H1 (cell line): Measurements from ENCODE around the gene TSEN34. TPM values are rescaled to one million over a fixed set of nuclear protein-coding genes. Genes with fewer than 3 reads are reported as not detected.
A peak's percentile ranks its signal among the peaks of the same experiment; 100 is the strongest.

Source experiments
- CREB1 ChIP-seq: IDR thresholded peaks from 2 replicates; pipeline ENCODE4 v1.6.1; 2012; ENCODE audit warnings: inconsistent platforms
- EGR1 ChIP-seq: IDR thresholded peaks from 2 replicates; pipeline ENCODE4 v1.6.1; 2011; ENCODE audit warnings: low read depth, low read length, borderline replicate concordance
- EP300 ChIP-seq, 2 experiments: IDR thresholded peaks; 1 replicate in 1 of 2; 2 replicates in 1 of 2; pipeline ENCODE4 v1.6.1; 2011 to 2012; ENCODE audit warnings: low read depth in 2 of 2, low read length in 2 of 2, mild to moderate bottlenecking in 2 of 2, borderline replicate concordance in 1 of 2, inconsistent platforms in 1 of 2, moderate library complexity in 1 of 2
- FOSL1 ChIP-seq: IDR thresholded peaks from 2 replicates; pipeline ENCODE4 v1.6.1; 2011; ENCODE audit warnings: mild to moderate bottlenecking, low read depth, low read length, moderate library complexity; ENCODE audit not compliant: insufficient read depth
- JUN ChIP-seq: IDR thresholded peaks from 2 replicates; pipeline ENCODE4 v1.6.1; 2011; ENCODE audit warnings: low read depth, mild to moderate bottlenecking, improper control_type of control experiment, low read length
- KDM4A ChIP-seq: IDR thresholded peaks from one replicate; pipeline ENCODE4 v1.7.1; 2012; ENCODE audit warnings: low read depth, mild to moderate bottlenecking, moderate library complexity, low read length, inconsistent platforms; ENCODE audit not compliant: severe bottlenecking
- KDM5A ChIP-seq: fragments of 200-600 bp; IDR thresholded peaks from 2 replicates; pipeline ENCODE4 v1.7.1; 2012; ENCODE audit warnings: mild to moderate bottlenecking, low read length, inconsistent platforms, mixed read lengths
- MAFK ChIP-seq: IDR thresholded peaks from 2 replicates; pipeline ENCODE4 v1.6.1; 2012; ENCODE audit warnings: low read depth, mild to moderate bottlenecking, improper control_type of control experiment, low read length
- NRF1 ChIP-seq: IDR thresholded peaks from 2 replicates; pipeline ENCODE4 v1.6.1; 2011; ENCODE audit warnings: mild to moderate bottlenecking, low read depth, low read length, improper control_type of control experiment
- POLR2AphosphoS5 ChIP-seq: IDR thresholded peaks from 2 replicates; pipeline ENCODE4 v1.6.1; 2011; ENCODE audit warnings: low read depth, low read length
- RAD21 ChIP-seq, 2 experiments: IDR thresholded peaks in 1 of 2; conservative IDR thresholded peaks in 1 of 2; 2 replicates each; pipeline ENCODE4 v1.6.1; 2011; ENCODE audit warnings: low read depth in 2 of 2, low read length in 2 of 2, improper control_type of control experiment in 1 of 2, inconsistent platforms in 1 of 2, mild to moderate bottlenecking in 1 of 2, moderate library complexity in 1 of 2
- RBBP5 ChIP-seq: IDR thresholded peaks from 2 replicates; pipeline ENCODE4 v1.7.1; 2012; ENCODE audit warnings: low read depth, mild to moderate bottlenecking, inconsistent platforms, low read length, moderate library complexity, borderline replicate concordance
- RNF2 ChIP-seq: fragments of 200-900, 300-1000 bp; sonication (generic); IDR thresholded peaks from 2 replicates; pipeline ENCODE4 v1.7.1; 2016; ENCODE audit warnings: borderline replicate concordance, low read depth, mild to moderate bottlenecking, antibody characterized with exemption, low read length; ENCODE audit not compliant: poor library complexity, severe bottlenecking; ENCODE audit errors: missing control alignments
- SP1 ChIP-seq: IDR thresholded peaks from 2 replicates; pipeline ENCODE4 v1.6.1; 2011; ENCODE audit warnings: low read depth, low read length
- SRF ChIP-seq: IDR thresholded peaks from 2 replicates; pipeline ENCODE4 v1.6.1; 2011; ENCODE audit warnings: mild to moderate bottlenecking, low read depth, low read length, moderate library complexity
- TAF1 ChIP-seq: IDR thresholded peaks from 2 replicates; pipeline ENCODE4 v1.6.1; 2011; ENCODE audit warnings: mild to moderate bottlenecking, low read depth, low read length
- polyA plus RNA-seq, 7 experiments: library from polyadenylated mRNA; depleted of rRNA in 3 of 7; stranded (reverse) in 5 of 7; unstranded in 2 of 7; fragments of >200 nt in 5 of 7; fragments of 200-250 nt in 2 of 7; gene quantifications; 1 replicate in 5 of 7; 2 replicates in 1 of 7; 4 replicates in 1 of 7; pipeline versions ENCODE4 v1.2.1 to v1.2.3, GENCODE V29; 2011 to 2013; ENCODE audit warnings: missing spikeins in 2 of 7, mixed read lengths in 2 of 7
- total RNA-seq: library from RNA; stranded (reverse); fragmentation: NEBNext Ultra II Directional; extraction: Animal tissue kit (Norgen Biotek cat#: 25700); gene quantifications from 2 replicates; pipeline ENCODE4 v1.2.1, GENCODE V29; 2021
- TF ChIP-seq, protein P1 (sequence below), 3 experiments: IDR thresholded peaks; 1 replicate in 2 of 3; 2 replicates in 1 of 3; pipeline versions ENCODE4 v1.5.1 to v1.6.1; 2011; ENCODE audit warnings: low read length in 3 of 3, mild to moderate bottlenecking in 3 of 3, inconsistent platforms in 2 of 3, low read depth in 1 of 3, moderate library complexity in 1 of 3; ENCODE audit not compliant: insufficient read depth in 1 of 3; ENCODE audit errors: control extremely low read depth in 1 of 3
- TF ChIP-seq, protein P2 (sequence below): IDR thresholded peaks from 2 replicates; pipeline ENCODE4 v1.6.1; 2012; ENCODE audit warnings: inconsistent platforms
- TF ChIP-seq, protein P3 (sequence below): IDR thresholded peaks from 2 replicates; pipeline ENCODE4 v1.6.1; 2012; ENCODE audit warnings: inconsistent platforms

TSEN34 gene
- total and polyA plus RNA-seq, 2 of the 8 experiments (the other 6 are each of a cell fraction or from before 2014, with no cell fraction given), result 22.5 to 52.3 TPM

DNA sequence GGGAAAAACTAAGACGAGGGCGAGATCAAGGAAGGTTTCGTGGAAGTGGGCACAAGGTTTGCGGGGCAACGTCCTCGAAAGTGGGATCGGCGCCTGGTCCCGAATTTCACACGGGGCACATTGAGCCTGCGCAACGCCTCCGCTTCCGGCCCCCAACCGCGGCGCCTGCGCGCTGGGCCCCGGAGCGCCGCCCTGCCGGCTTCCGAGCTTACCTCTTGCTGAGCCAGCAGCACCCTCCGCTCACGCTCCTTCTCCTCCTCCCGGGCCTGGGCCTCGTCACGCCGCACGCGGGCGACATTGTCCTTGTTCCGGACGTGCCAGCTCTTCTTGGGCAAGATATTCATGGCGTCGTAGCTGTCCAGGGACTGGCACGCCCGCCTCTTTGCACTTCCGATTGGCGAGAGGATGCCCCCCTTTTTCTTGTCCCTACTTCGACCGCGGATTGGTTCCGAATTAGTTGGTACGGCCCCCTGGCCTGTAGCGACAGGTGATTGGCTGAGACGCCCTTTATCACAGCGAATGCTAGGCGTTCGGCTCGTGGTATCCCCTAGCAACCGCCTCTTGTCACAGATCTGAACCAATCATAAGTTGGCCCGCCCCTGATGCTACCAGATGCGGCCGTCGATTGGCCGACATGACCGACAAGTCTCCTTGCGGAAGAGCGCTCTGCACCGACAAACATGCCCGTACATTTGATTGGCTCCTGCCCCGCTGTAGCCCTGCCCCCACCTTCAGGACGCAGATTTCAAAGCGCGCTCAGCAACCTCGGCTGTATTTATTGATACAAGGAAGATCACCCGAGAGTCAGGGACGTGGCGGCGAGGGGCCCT is 31.5 kb upstream of the TSEN34 start, which contains the start of gene LENG1 (continued):
- TF ChIP-seq KDM4A (peak; percentile 69), EP300 (IDR thresholded peaks at IDR 0.05; ENCODE audit: borderline replicate concordance in 1 of 2, low read depth in 2 of 2, low read length in 2 of 2) (no peak; a peak in 1 of 3 replicates), TAF1 (peak; percentile 69; the same call in 1 of the 2 replicates), KDM5A (peak; percentile 40), FOSL1 (no peak), POLR2AphosphoS5 (peak; percentile 30), EGR1 (peak; percentile 89), RBBP5 (peak; percentile 42), RNF2 (no peak), MAFK (no peak), JUN (no peak), SP1 (peak; percentile 99), SRF (no peak), RAD21 (IDR thresholded peaks at IDR 0.05 in 1 of 2, conservative IDR thresholded peaks at IDR 0.05 in 1 of 2; ENCODE audit: low read depth in 2 of 2, low read length in 2 of 2) (no peak), CREB1 (peak; percentile 71), NRF1 (peak; percentile 62)
- TF ChIP-seq, protein P1, sequence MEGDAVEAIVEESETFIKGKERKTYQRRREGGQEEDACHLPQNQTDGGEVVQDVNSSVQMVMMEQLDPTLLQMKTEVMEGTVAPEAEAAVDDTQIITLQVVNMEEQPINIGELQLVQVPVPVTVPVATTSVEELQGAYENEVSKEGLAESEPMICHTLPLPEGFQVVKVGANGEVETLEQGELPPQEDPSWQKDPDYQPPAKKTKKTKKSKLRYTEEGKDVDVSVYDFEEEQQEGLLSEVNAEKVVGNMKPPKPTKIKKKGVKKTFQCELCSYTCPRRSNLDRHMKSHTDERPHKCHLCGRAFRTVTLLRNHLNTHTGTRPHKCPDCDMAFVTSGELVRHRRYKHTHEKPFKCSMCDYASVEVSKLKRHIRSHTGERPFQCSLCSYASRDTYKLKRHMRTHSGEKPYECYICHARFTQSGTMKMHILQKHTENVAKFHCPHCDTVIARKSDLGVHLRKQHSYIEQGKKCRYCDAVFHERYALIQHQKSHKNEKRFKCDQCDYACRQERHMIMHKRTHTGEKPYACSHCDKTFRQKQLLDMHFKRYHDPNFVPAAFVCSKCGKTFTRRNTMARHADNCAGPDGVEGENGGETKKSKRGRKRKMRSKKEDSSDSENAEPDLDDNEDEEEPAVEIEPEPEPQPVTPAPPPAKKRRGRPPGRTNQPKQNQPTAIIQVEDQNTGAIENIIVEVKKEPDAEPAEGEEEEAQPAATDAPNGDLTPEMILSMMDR (IDR thresholded peaks at IDR 0.05; ENCODE audit: control extremely low read depth in 1 of 3, insufficient read depth in 1 of 3, low read depth in 1 of 3, low read length in 3 of 3), result peak in 2 of 3 experiments; percentile 25 to 31; a peak in 3 of 4 replicates
- TF ChIP-seq, protein P2, sequence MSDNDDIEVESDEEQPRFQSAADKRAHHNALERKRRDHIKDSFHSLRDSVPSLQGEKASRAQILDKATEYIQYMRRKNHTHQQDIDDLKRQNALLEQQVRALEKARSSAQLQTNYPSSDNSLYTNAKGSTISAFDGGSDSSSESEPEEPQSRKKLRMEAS, result peak; percentile 13; the same call in 1 of the 2 replicates
- TF ChIP-seq, protein P3, sequence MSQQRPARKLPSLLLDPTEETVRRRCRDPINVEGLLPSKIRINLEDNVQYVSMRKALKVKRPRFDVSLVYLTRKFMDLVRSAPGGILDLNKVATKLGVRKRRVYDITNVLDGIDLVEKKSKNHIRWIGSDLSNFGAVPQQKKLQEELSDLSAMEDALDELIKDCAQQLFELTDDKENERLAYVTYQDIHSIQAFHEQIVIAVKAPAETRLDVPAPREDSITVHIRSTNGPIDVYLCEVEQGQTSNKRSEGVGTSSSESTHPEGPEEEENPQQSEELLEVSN, result peak; percentile 83
